NK-92 (cell line): ENCODE results near the gene TMEM200B.
"Not testable (repeated sequence)": the region's sequence is repeated elsewhere in the genome, so short reads cannot be mapped to it uniquely, and the experiment has no call there.

Source experiments
- DNase-seq: peaks from one replicate; lab custom pipeline; 2025; ENCODE audit not compliant: unreplicated experiment; lab: John Stamatoyannopoulos, UW

The TMEM200B gene

GRCh38 chr1:29113413-29114117 is 10.1 kb downstream of the TMEM200B start:
- no peak for DNase-seq

GRCh38 chr1:29112705-29113412 is 10.8 kb downstream of the TMEM200B start:
- DNase-seq, result no peak

GRCh38 chr1:29108041-29108440 is 15.7 kb downstream of the TMEM200B start:
- not testable (repeated sequence) for DNase-seq

DNA sequence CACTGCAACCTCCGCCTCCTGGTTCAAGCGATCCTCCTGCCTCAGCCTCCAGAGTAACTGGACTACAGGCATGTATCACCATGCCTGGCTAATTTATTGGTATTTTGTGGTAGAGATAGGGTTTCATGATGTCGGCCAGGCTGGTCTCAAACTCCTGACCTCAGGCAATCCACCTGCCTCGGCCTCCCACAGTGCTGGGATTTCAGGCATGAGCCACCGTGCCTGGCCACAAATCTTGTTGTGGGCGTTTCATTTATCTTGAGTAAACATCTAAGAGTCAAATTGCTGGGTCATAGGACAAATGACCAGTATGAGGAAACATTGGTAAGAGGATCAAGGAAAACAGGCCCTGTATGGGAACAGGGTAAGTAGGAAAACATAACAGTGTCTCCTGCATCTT is 17.9 kb downstream of the TMEM200B start:
- DNase-seq, result no peak

GRCh38 chr1:29100487-29100886 is 23.2 kb downstream of the TMEM200B start:
- DNase-seq, result no peak

DNA sequence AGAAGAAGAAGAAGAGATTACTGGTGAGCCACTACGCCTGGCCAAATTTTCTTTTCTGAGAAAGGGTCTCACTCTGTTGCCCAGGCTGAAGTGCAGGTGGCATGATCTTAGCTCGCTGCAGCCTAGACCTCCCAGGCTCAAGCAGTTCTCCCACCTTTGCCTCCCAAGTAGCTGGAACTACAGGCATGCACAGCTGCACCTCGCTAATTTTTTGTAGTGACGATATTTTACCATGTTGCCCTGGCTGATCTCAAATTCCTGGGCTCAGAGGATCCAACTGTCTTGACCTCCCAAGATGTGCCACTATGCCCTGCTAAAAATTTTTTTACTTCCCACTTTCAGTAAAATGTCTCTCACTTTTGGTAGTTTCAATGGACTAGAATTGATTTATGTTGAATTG is 24.4 kb downstream of the TMEM200B start:
- DNase-seq, result no peak

GRCh38 chr1:29096231-29096886 is 27.3 kb downstream of the TMEM200B start:
- no peak for DNase-seq

GRCh38 chr1:29094954-29095353 is 28.7 kb downstream of the TMEM200B start:
- DNase-seq, result no peak

GRCh38 chr1:29094433-29094832 is 29.3 kb downstream of the TMEM200B start:
- DNase-seq, result no peak

GRCh38 chr1:29092704-29093103 is 31.0 kb downstream of the TMEM200B start:
- DNase-seq, result not testable (repeated sequence)

DNA sequence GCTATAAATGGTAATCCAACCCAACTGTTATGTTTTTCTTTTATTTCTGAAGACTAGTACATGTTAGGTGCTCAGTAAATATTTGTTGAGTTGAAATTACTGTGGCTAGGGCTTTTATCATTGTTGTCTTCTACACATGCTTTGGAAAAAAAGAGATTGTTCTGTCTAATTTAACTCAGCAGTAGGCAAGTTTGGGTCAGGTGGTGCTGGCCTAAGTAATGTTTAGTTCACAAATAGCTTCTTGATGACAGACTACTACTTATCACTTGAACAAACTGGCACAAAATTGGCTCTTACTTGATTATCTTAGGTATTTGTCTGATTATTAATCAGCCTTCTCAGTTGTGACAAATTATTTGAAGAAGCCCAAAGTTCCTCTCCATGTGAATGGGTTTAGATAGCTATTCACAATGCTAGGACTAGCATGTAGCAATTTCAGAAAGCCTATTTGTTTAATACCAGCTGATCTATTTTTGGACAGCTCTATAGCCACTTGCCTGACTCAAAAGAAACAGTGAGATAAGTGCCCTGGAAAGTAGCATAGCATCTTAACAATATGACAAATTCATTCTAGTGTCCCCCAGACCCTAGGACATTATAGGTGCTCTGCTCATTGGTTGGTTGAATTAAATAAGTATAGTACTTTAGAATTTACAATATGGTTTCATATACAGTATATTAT is 32.6 kb downstream of the TMEM200B start:
- DNase-seq, result no peak

- no peak for DNase-seq
These were observed 39.5 kb downstream of the TMEM200B start for GRCh38 chr1:29084196-29084521.

GRCh38 chr1:29083317-29084195 is 40.1 kb downstream of the TMEM200B start:
- no peak for DNase-seq

DNA sequence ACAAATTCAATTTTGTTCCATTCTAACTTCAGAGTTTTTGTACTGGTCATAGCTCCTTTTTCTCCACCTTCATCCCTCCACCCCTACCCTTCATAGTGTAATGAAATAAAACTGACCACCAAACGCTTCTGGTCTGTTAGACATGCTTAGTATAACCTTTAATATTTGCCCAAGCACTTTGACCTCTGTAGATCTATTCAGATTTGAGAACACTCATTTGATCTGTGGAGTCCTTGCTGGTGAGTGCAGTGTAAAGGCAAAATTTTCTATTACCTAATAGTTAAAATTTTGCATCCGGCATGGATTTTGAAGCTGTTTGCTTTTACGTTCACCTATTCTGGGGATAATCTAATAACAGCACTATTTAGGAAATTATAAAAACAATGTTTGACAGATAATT is 41.2 kb downstream of the TMEM200B start:
- DNase-seq, result no peak

GRCh38 chr1:29081201-29081600 is 42.5 kb downstream of the TMEM200B start:
- no peak for DNase-seq

DNA sequence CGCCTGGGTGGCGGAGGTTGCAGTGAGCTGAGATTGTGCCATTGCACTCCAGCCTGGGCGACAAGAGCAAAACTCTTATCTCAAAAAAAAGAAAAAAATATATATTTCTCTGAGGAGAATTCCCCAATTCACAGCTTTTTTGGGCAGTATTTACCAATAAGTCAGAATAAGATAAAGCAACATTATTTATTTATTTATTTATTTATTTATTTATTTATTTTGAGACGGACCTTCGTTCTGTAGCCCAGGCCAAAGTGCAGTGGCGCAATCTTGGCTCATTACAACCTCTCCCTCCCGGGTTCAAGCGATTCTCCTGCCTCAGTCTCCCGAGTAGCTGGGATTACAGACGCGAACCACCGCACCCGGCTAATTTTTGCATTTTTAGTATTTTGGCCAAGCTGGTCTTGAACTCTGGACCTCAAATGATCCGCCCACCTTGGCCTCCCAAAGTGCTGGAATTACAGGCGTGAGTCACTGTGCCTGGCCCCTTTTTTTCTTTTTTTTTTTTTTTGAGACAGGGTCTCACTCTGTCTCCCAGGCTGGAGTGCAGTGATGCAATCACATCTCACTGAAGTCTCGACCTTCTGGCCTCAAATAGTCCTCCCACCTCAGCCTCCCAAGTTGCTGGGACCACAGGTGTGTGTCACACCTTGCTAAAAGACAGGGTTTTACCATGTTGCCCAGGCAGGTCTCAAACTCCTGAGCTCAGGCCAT is 43.6 kb downstream of the TMEM200B start:
- DNase-seq, result not testable (repeated sequence)

DNA sequence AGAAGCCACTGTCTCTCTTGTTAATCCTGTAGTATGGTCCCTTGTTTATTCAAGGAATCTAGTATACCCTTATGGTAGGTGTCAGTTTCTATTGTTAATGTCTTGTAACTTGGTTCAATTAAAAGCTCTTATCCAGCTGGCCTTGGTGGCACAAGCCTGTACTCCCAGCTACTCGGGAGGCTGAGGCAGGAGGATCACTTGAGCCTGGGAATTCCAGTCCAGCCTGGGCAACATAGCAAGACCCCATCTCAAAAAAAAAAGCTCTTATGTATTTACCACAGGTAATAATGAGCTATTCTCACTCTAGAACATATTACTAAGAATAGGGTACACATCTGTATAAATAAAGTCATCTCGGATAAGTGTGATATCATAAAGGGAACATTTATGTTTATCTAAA is 46.5 kb downstream of the TMEM200B start:
- DNase-seq, result no peak
